ENCODE results near the gene RBMS2. TPM values are rescaled to one million over a fixed set of nuclear protein-coding genes. Genes with fewer than 3 reads are reported as not detected.

The RBMS2 gene
- polyA plus RNA-seq, 1 of the 3 experiments (the other 2 are of a cell fraction), result 8.9 TPM

DNA sequence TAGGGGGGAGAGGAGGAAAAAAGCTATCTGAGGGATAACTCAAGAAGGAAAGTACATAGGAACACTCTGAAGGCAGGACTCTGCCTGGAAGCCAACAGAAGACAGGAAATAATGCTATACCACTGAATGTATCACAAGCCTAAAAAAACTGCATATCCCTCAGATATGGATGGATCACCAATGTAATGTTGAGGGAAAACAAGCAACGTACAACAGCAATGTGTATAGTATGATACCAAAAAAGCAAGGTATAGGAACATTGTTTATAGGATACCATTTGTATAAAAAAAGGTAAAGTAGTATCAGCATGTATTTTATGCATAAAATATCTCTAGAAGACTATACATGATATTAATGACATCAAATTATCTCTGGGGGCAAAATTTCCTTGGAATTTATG is 37.1 kb upstream of the RBMS2 start:
- Histone ChIP-seq H3K4me2 (no peak overlapping the region), H3K79me2 (ENCODE audit: insufficient read depth) (no peaks in the 10 kb centered on the region), H3F3A (replicated peaks; ENCODE audit: insufficient read depth) (peaks cover 5% of the 10 kb centered on the region), H3K27ac (ENCODE audit: low read depth in 2 of 2, low read length in 1 of 2) (no peak overlapping the region), H3K9ac (no peak overlapping the region), H4K20me1 (ENCODE audit: insufficient read depth) (no peaks in the 10 kb centered on the region), H3K4me1 (ENCODE audit: control insufficient read depth in 1 of 2, insufficient read depth in 2 of 2, low read depth in 1 of 2, low read length in 1 of 2) (peaks cover 0 to 10% of the 10 kb centered on the region in 2 experiments; a peak in 1 of 4 replicates), H3K27me3 (ENCODE audit: insufficient read depth) (peaks cover 2% of the 10 kb centered on the region; the same call in 1 of the 2 replicates), H2AFZ (ENCODE audit: low read depth) (no peak overlapping the region), H3K9me2 (no peaks in the 10 kb centered on the region), H3K4me3 (ENCODE audit: low read depth in 2 of 2, low read length in 1 of 2) (no peak overlapping the region), H3K9me3 (no peaks in the 10 kb centered on the region), H3K36me3 (replicated peaks in 1 of 2; ENCODE audit: control insufficient read depth in 1 of 2, insufficient read depth in 2 of 2, low read length in 1 of 2) (no peaks in the 10 kb centered on the region)
- ChIA-PET CTCF (interaction anchor here (0.8 kb wide), 1 partner anchor 278 kb away, joined by 3 read pairs; no protein-coding TSS in a partner anchor), POLR2A (no interaction called here)
- DNase-seq, result no peak
- WGBS (ENCODE audit: low lambda C conversion rate), result 59% methylated on average over 1 of the region's 1 CpG
- TF ChIP-seq NFIC (IDR thresholded peaks at IDR 0.05; ENCODE audit: borderline replicate concordance), result no peak
- TF ChIP-seq MXI1 (IDR thresholded peaks at IDR 0.05; ENCODE audit: low read depth, low read length), result no peak
- TF ChIP-seq, protein P1, sequence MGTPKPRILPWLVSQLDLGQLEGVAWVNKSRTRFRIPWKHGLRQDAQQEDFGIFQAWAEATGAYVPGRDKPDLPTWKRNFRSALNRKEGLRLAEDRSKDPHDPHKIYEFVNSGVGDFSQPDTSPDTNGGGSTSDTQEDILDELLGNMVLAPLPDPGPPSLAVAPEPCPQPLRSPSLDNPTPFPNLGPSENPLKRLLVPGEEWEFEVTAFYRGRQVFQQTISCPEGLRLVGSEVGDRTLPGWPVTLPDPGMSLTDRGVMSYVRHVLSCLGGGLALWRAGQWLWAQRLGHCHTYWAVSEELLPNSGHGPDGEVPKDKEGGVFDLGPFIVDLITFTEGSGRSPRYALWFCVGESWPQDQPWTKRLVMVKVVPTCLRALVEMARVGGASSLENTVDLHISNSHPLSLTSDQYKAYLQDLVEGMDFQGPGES (IDR thresholded peaks at IDR 0.05; ENCODE audit: low read depth, low read length), result no peak
- TF ChIP-seq SMC3 (IDR thresholded peaks at IDR 0.05; ENCODE audit: low read depth, low read length), result no peak
- TF ChIP-seq EP300 (IDR thresholded peaks at IDR 0.05; ENCODE audit: borderline replicate concordance in 1 of 2, low read depth in 1 of 2, low read length in 1 of 2), result no peak
- no peak for TF ChIP-seq YY1 (IDR thresholded peaks at IDR 0.05; ENCODE audit: low read depth)

DNA sequence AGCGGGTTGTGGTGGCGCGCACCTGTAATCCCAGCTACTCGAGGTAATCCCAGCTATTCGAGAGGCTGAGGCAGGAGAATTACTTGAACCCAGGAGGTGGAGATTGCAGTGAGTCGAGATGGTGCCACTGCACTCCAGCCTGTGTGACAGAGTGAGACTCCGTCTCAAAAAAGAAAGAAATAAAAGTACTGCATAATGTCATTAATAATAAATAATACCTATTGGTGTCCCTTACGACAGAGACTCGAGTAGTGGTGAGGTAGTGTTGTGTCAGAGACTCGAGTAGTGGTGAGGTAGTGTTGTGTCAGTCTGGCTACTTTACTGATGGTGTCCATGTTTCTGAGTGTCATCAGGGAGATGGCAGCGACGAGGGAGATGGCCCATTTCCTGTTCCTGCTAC is 34.9 kb upstream of the RBMS2 start:
- Histone ChIP-seq H3K9ac (no peak overlapping the region), H3K9me2 (no peaks in the 10 kb centered on the region), H3K9me3 (no peaks in the 10 kb centered on the region), H3K36me3 (replicated peaks in 1 of 2; ENCODE audit: control insufficient read depth in 1 of 2, insufficient read depth in 2 of 2, low read length in 1 of 2) (no peaks in the 10 kb centered on the region), H3K4me1 (ENCODE audit: control insufficient read depth in 1 of 2, insufficient read depth in 2 of 2, low read depth in 1 of 2, low read length in 1 of 2) (peaks cover 0 to 10% of the 10 kb centered on the region in 2 experiments; a peak in 1 of 4 replicates), H3K4me3 (ENCODE audit: low read depth in 2 of 2, low read length in 1 of 2) (no peak overlapping the region), H3K27me3 (ENCODE audit: insufficient read depth) (peaks cover 10% of the 10 kb centered on the region; the same call in 1 of the 2 replicates), H3K79me2 (ENCODE audit: insufficient read depth) (no peaks in the 10 kb centered on the region), H3K27ac (ENCODE audit: low read depth in 2 of 2, low read length in 1 of 2) (no peak overlapping the region), H3K4me2 (no peak overlapping the region), H2AFZ (ENCODE audit: low read depth) (no peak overlapping the region), H4K20me1 (ENCODE audit: insufficient read depth) (no peaks in the 10 kb centered on the region), H3F3A (replicated peaks; ENCODE audit: insufficient read depth) (peaks cover 7% of the 10 kb centered on the region)
- WGBS (ENCODE audit: low lambda C conversion rate), result 90% methylated on average over 12 of the region's 12 CpGs
- ChIA-PET POLR2A (no interaction called here), CTCF (interaction anchor here (0.9 kb wide), 1 partner anchor 13 kb away, joined by 3 read pairs; no protein-coding TSS in a partner anchor)
- no peak for TF ChIP-seq EP300 (IDR thresholded peaks at IDR 0.05; ENCODE audit: borderline replicate concordance in 1 of 2, low read depth in 1 of 2, low read length in 1 of 2)
- TF ChIP-seq POLR2AphosphoS5 (IDR thresholded peaks at IDR 0.05; ENCODE audit: low read depth, low read length), result no peak
- TF ChIP-seq ELF1 (IDR thresholded peaks at IDR 0.05), result no peak
- no peak for TF ChIP-seq FOXJ3 (CRISPR knock-in tag; IDR thresholded peaks at IDR 0.05)
- no peak for TF ChIP-seq TCF12 (IDR thresholded peaks at IDR 0.05)
- TF ChIP-seq RCOR1 (IDR thresholded peaks at IDR 0.05; ENCODE audit: low read length), result no peak
- DNase-seq, result no peak
